ENCODE data around the gene DNAL1. TPM values are rescaled to one million over a fixed set of nuclear protein-coding genes. Genes with fewer than 3 reads are reported as not detected.

Gene DNAL1
- total and polyA plus RNA-seq, 10 of the 15 experiments (the other 5 are each of a cell fraction or from before 2014, with no cell fraction given): 2.4 to 18.2 (median 7.4) TPM

- peak; percentile 90; the same call in 1 of the 2 replicates for TF ChIP-seq ASH2L (IDR thresholded peaks at IDR 0.05; ENCODE audit: borderline replicate concordance, low read depth)
- TF ChIP-seq NFIC (IDR thresholded peaks at IDR 0.05; ENCODE audit: low read depth, low read length): no peak
- 0 out of 2 replicates have a peak, but pooled peaks have one; percentile 28 for TF ChIP-seq NFXL1 (IDR thresholded peaks at IDR 0.05; ENCODE audit: borderline replicate concordance)
- no peak for TF ChIP-seq NBN (IDR thresholded peaks at IDR 0.05)
- 0 out of 2 replicates have a peak, but pooled peaks have one; percentile 12 for TF ChIP-seq CREM (IDR thresholded peaks at IDR 0.05; ENCODE audit: low read depth)
- TF ChIP-seq USF1 (IDR thresholded peaks at IDR 0.05; ENCODE audit: borderline replicate concordance, extremely low read length, insufficient read depth, low read depth, low read length): peak; percentile 72
- TF ChIP-seq BHLHE40 (IDR thresholded peaks at IDR 0.05; ENCODE audit: borderline replicate concordance in 1 of 2, low read depth in 2 of 2, low read length in 1 of 2): peak; percentile 36 to 77; a peak in 2 of 4 replicates
- peak; percentile 99 for TF ChIP-seq BCL3 (IDR thresholded peaks at IDR 0.05; ENCODE audit: borderline replicate concordance, insufficient read depth, low read depth, low read length, poor library complexity, severe bottlenecking)
- peak; percentile 37 for TF ChIP-seq KLF5 (IDR thresholded peaks at IDR 0.05; ENCODE audit: partially characterized antibody)
- TF ChIP-seq POLR2A (IDR thresholded peaks at IDR 0.05; ENCODE audit: low read depth, low read length): peak; percentile 86
These were observed 69.2 kb downstream of the DNAL1 start, which contains the start of gene PNMA1 (continued) for GRCh38 chr14:73713803-73714655.

All from GM12878 (cell line).